Esophagus squamous epithelium (tissue), 4 donors: ENCODE measurements around the gene TBPL1.

Experiments
- POLR2A ChIP-seq, 4 donors: fragments of 450-650 bp; IDR thresholded peaks; one replicate each; pipeline ENCODE4 v1.6.1; 2017; ENCODE audit warnings: antibody characterized with exemption in 4 of 4, mild to moderate bottlenecking in 4 of 4, moderate library complexity in 3 of 4
- TF ChIP-seq, protein P1 (sequence below), 6 experiments: fragments of 450-650 bp in 4 of 6; fragments of 200-600 bp in 2 of 6; sonication (generic) in 2 of 6; IDR thresholded peaks; one replicate each; pipeline ENCODE4 v1.5.1; 2016 to 2019; ENCODE audit warnings: antibody characterized with exemption in 6 of 6, mild to moderate bottlenecking in 4 of 6, moderate library complexity in 4 of 6

- TF ChIP-seq, protein P1, sequence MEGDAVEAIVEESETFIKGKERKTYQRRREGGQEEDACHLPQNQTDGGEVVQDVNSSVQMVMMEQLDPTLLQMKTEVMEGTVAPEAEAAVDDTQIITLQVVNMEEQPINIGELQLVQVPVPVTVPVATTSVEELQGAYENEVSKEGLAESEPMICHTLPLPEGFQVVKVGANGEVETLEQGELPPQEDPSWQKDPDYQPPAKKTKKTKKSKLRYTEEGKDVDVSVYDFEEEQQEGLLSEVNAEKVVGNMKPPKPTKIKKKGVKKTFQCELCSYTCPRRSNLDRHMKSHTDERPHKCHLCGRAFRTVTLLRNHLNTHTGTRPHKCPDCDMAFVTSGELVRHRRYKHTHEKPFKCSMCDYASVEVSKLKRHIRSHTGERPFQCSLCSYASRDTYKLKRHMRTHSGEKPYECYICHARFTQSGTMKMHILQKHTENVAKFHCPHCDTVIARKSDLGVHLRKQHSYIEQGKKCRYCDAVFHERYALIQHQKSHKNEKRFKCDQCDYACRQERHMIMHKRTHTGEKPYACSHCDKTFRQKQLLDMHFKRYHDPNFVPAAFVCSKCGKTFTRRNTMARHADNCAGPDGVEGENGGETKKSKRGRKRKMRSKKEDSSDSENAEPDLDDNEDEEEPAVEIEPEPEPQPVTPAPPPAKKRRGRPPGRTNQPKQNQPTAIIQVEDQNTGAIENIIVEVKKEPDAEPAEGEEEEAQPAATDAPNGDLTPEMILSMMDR (IDR thresholded peaks at IDR 0.05): no peak
- TF ChIP-seq POLR2A (IDR thresholded peaks at IDR 0.05): no peak
Observed at GRCh38 chr6:133937909-133938308, 15.1 kb upstream of the TBPL1 start.
